ENCODE measurements around the gene PARP6.

DNA sequence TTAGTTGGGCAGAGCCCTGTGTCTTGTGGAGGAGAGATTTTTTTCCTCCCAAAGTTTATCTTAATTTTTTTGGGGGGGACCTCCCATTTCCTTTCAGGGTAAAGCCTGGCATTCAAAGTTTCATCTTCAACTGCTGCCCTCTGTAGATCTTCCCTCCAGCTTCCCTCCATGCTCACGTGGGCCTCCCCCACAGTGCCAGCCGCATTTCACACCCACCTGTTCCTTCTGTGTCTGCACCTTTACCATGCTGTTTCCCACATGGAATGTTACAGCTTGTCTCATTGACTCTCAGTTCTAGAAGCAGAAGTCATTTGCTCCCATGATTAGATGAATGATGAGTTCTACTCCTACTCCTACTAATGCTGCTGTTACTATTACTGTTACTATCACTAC is 41.1 kb upstream of the PARP6 start:
- TF ChIP-seq, protein P1, sequence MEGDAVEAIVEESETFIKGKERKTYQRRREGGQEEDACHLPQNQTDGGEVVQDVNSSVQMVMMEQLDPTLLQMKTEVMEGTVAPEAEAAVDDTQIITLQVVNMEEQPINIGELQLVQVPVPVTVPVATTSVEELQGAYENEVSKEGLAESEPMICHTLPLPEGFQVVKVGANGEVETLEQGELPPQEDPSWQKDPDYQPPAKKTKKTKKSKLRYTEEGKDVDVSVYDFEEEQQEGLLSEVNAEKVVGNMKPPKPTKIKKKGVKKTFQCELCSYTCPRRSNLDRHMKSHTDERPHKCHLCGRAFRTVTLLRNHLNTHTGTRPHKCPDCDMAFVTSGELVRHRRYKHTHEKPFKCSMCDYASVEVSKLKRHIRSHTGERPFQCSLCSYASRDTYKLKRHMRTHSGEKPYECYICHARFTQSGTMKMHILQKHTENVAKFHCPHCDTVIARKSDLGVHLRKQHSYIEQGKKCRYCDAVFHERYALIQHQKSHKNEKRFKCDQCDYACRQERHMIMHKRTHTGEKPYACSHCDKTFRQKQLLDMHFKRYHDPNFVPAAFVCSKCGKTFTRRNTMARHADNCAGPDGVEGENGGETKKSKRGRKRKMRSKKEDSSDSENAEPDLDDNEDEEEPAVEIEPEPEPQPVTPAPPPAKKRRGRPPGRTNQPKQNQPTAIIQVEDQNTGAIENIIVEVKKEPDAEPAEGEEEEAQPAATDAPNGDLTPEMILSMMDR (IDR thresholded peaks at IDR 0.05; ENCODE audit: low read depth, low read length), result no peak
- no peak for TF ChIP-seq POLR2A (IDR thresholded peaks at IDR 0.05; ENCODE audit: extremely low read depth, insufficient read length)
